H9 (cell line): ENCODE measurements around the gene MCOLN3. TPM values are rescaled to one million over a fixed set of nuclear protein-coding genes. Genes with fewer than 3 reads are reported as not detected.

Experiments used
- DNase-seq: peaks from one replicate; pipeline ENCODE4 v3.0.0-alpha.2; 2017
- H2AFZ ChIP-seq: one replicate; pipeline ENCODE4 v1.6.1; 2013; ENCODE audit warnings: mild to moderate bottlenecking, low read length, control low read depth, moderate library complexity
- H2AK5ac ChIP-seq: 2 replicates; pipeline ENCODE4 v1.6.1; 2013; ENCODE audit warnings: low read length, control low read depth, mixed read lengths; ENCODE audit not compliant: insufficient read length
- H2BK120ac ChIP-seq: one replicate; pipeline ENCODE4 v1.6.1; 2013; ENCODE audit warnings: low read depth, mild to moderate bottlenecking, low read length, control low read depth, inconsistent platforms; ENCODE audit not compliant: poor library complexity, severe bottlenecking
- H2BK12ac ChIP-seq: 2 replicates; pipeline ENCODE4 v1.6.1; 2013; ENCODE audit warnings: low read length, control low read depth, mixed read lengths, low read depth; ENCODE audit not compliant: insufficient read length
- H2BK15ac ChIP-seq: 2 replicates; pipeline ENCODE4 v1.6.1; 2013; ENCODE audit warnings: low read depth, low read length, control low read depth
- H2BK20ac ChIP-seq: one replicate; pipeline ENCODE4 v1.6.1; 2013; ENCODE audit warnings: low read depth, mild to moderate bottlenecking, low read length, control low read depth, inconsistent platforms; ENCODE audit not compliant: poor library complexity, severe bottlenecking
- H2BK5ac ChIP-seq: 2 replicates; pipeline ENCODE4 v1.6.1; 2013; ENCODE audit warnings: low read length, control low read depth, mixed read lengths; ENCODE audit not compliant: insufficient read length
- H3K14ac ChIP-seq: 2 replicates; pipeline ENCODE4 v1.6.1; 2013; ENCODE audit warnings: low read length, control low read depth; ENCODE audit not compliant: insufficient read depth
- H3K18ac ChIP-seq: 2 replicates; pipeline ENCODE4 v1.6.1; 2013; ENCODE audit warnings: low read depth, mild to moderate bottlenecking, mixed read lengths, low read length, control low read depth; ENCODE audit not compliant: insufficient read length
- H3K23ac ChIP-seq: 2 replicates; pipeline ENCODE4 v1.6.1; 2013; ENCODE audit warnings: low read length, control low read depth, mixed read lengths, low read depth; ENCODE audit not compliant: insufficient read length
- H3K23me2 ChIP-seq: 2 replicates; pipeline ENCODE4 v1.6.1; 2013; ENCODE audit warnings: low read depth, mild to moderate bottlenecking, mixed read lengths, low read length, control low read depth; ENCODE audit not compliant: insufficient read length, poor library complexity, severe bottlenecking
- H3K27ac ChIP-seq: 2 replicates; pipeline ENCODE4 v1.5.1; 2013; ENCODE audit warnings: low read length, control low read depth, mixed read lengths, low read depth; ENCODE audit not compliant: insufficient read length
- H3K27me3 ChIP-seq: 2 replicates; pipeline ENCODE4 v1.6.1; 2013; ENCODE audit warnings: low read length, control low read depth, inconsistent platforms; ENCODE audit not compliant: insufficient read depth
- H3K4ac ChIP-seq: 2 replicates; pipeline ENCODE4 v1.6.1; 2013; ENCODE audit warnings: low read depth, mild to moderate bottlenecking, control low read depth, inconsistent platforms, low read length, moderate library complexity
- H3K4me1 ChIP-seq: 2 replicates; pipeline ENCODE4 v1.6.1; 2013; ENCODE audit warnings: low read length, control low read depth, inconsistent platforms; ENCODE audit not compliant: insufficient read depth
- H3K4me2 ChIP-seq: 2 replicates; pipeline ENCODE4 v1.6.1; 2013; ENCODE audit warnings: low read length, control low read depth, mixed read lengths; ENCODE audit not compliant: insufficient read length, insufficient read depth
- H3K56ac ChIP-seq: 2 replicates; pipeline ENCODE4 v1.6.1; 2013; ENCODE audit warnings: low read depth, mild to moderate bottlenecking, mixed read lengths, low read length, control low read depth; ENCODE audit not compliant: insufficient read length
- H3K79me1 ChIP-seq: 2 replicates; pipeline ENCODE4 v1.6.1; 2013; ENCODE audit warnings: low read depth, mild to moderate bottlenecking, moderate library complexity, low read length, control low read depth, inconsistent platforms; ENCODE audit not compliant: insufficient read depth, poor library complexity, severe bottlenecking
- H3K79me2 ChIP-seq: 2 replicates; pipeline ENCODE4 v1.6.1; 2013; ENCODE audit warnings: low read length, control low read depth, inconsistent platforms; ENCODE audit not compliant: insufficient read depth
- H3K9ac ChIP-seq: 2 replicates; pipeline ENCODE4 v1.6.1; 2013; ENCODE audit warnings: low read length, control low read depth, mixed read lengths; ENCODE audit not compliant: insufficient read length; ENCODE audit errors: extremely low read depth
- H3K9me3 ChIP-seq: one replicate; pipeline ENCODE4 v1.6.1; 2013; ENCODE audit warnings: low read depth, low read length, inconsistent platforms; ENCODE audit not compliant: control insufficient read depth
- H3T11ph ChIP-seq: one replicate; pipeline ENCODE4 v1.6.1; 2013; ENCODE audit warnings: mild to moderate bottlenecking, low read length, control low read depth, inconsistent platforms
- H4K20me1 ChIP-seq: one replicate; pipeline ENCODE4 v1.6.1; 2013; ENCODE audit not compliant: control insufficient read depth, insufficient read length, insufficient read depth
- H4K5ac ChIP-seq: 2 replicates; pipeline ENCODE4 v1.6.1; 2013; ENCODE audit warnings: low read depth, mild to moderate bottlenecking, mixed read lengths, low read length, control low read depth; ENCODE audit not compliant: insufficient read length
- H4K8ac ChIP-seq: replicated peaks from 2 replicates; pipeline ENCODE4 v1.6.1; 2013; ENCODE audit warnings: low read length, control low read depth, mixed read lengths, low read depth; ENCODE audit not compliant: insufficient read length
- H4K91ac ChIP-seq: 2 replicates; pipeline ENCODE4 v1.6.1; 2013; ENCODE audit warnings: low read depth, mild to moderate bottlenecking, moderate library complexity, mixed read lengths, low read length, control low read depth; ENCODE audit not compliant: insufficient read length
- H3K27ac Mint-ChIP-seq, 3 experiments: 2 replicates in 2 of 3; 3 replicates in 1 of 3; pipeline ENCODE4 v1.8.0; 2020 to 2021; ENCODE audit warnings: mixed read lengths in 3 of 3, mild to moderate bottlenecking in 1 of 3, moderate library complexity in 1 of 3
- H3K27me3 Mint-ChIP-seq: 2 replicates; pipeline ENCODE4 v1.8.0; 2021; ENCODE audit warnings: low read depth, mild to moderate bottlenecking, moderate library complexity, mixed read lengths
- H3K36me3 Mint-ChIP-seq, 3 experiments: 2 replicates in 2 of 3; 3 replicates in 1 of 3; pipeline ENCODE4 v1.8.0; 2020 to 2021; ENCODE audit warnings: low read depth in 3 of 3, mixed read lengths in 3 of 3; ENCODE audit not compliant: insufficient read depth in 1 of 3
- H3K4me1 Mint-ChIP-seq, 2 experiments: 2 replicates each; pipeline ENCODE4 v1.8.0; 2020; ENCODE audit warnings: mixed read lengths in 2 of 2
- H3K4me3 Mint-ChIP-seq, 2 experiments: 2 replicates in 1 of 2; 3 replicates in 1 of 2; pipeline ENCODE4 v1.8.0; 2020 to 2021; ENCODE audit warnings: mild to moderate bottlenecking in 2 of 2, mixed read lengths in 2 of 2, moderate library complexity in 1 of 2
- H3K9me3 Mint-ChIP-seq, 2 experiments: 2 replicates in 1 of 2; 3 replicates in 1 of 2; pipeline ENCODE4 v1.8.0; 2020; ENCODE audit warnings: mild to moderate bottlenecking in 2 of 2, mixed read lengths in 2 of 2, moderate library complexity in 1 of 2
- CTCF ChIP-seq: fragments of 200-600 bp; sonication (generic); conservative IDR thresholded peaks from 3 replicates; pipeline ENCODE4 v1.8.0; 2021; ENCODE audit warnings: antibody characterized with exemption, mild to moderate bottlenecking
- WGBS: extraction: QIAGEN DNeasy Blood & Tissue Kit; methylation state at CpG from one replicate; pipeline ENCODE4 v1.1.7; 2013; ENCODE audit warnings: missing lambda C conversion rate, low lambda C conversion rate, mixed read lengths; ENCODE audit not compliant: insufficient read length; ENCODE audit errors: extremely low coverage; 5-methylcytosine and 5-hydroxymethylcytosine counted together
- total RNA-seq: library from RNA; stranded (reverse); gene quantifications from 2 replicates; pipeline ENCODE4 v1.2.1, GENCODE V29; 2021

The MCOLN3 gene
- total RNA-seq, 1 experiment from 2014 or later, result 10.8 TPM

DNA sequence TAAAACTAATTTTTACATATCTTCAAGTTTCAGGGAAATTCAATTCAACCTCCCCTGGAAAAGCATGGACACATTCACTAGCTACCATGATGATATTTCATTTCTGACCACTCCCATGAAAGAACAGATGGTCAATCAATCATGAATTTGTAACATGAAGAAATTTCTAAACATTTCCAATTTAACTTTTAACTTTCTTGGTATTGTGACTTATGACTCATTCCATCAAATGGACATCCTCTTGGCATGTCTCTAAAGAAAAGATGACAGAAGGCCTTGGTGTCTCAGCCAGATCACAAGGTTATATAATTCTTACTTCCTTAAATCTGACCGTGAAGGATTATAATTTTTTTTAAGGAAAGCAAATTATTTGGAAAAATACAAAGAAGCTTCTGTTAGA, 10.5 kb upstream of the MCOLN3 start:
- WGBS, result no CpG with 5 or more reads among the region's 1 CpG
- Mint-ChIP-seq H3K4me3 (no peak overlapping the region), H3K9me3 (no peaks in the 10 kb centered on the region), H3K4me1 (peaks cover 24% of the 10 kb centered on the region in 2 experiments), H3K27me3 (peaks cover 15% of the 10 kb centered on the region), H3K36me3 (no peaks in the 10 kb centered on the region), H3K27ac (no peak overlapping the region)
- H3K79me2 ChIP-seq, result no peaks in the 10 kb centered on the region
- H4K8ac ChIP-seq, result no peak overlapping the region
- no peak overlapping the region for H2BK120ac ChIP-seq
- H3K4ac ChIP-seq, result no peak overlapping the region
- H2AFZ ChIP-seq, result no peak overlapping the region
- H3K27ac ChIP-seq, result no peak overlapping the region
- no peak overlapping the region for H2AK5ac ChIP-seq
- H2BK20ac ChIP-seq, result no peak overlapping the region
- H4K91ac ChIP-seq, result no peak overlapping the region
- no peak overlapping the region for H2BK15ac ChIP-seq
- H3K9me3 ChIP-seq, result no peaks in the 10 kb centered on the region
- no peak overlapping the region for H2BK12ac ChIP-seq
- H3K4me2 ChIP-seq, result no peak overlapping the region
- H2BK5ac ChIP-seq, result no peak overlapping the region
- H3K18ac ChIP-seq, result no peak overlapping the region
- peaks cover 8% of the 10 kb centered on the region for H3K23me2 ChIP-seq
- H4K20me1 ChIP-seq, result no peaks in the 10 kb centered on the region
- no peaks in the 10 kb centered on the region for H3K27me3 ChIP-seq
- H3K9ac ChIP-seq, result no peak overlapping the region
- H3K79me1 ChIP-seq, result no peaks in the 10 kb centered on the region
- TF ChIP-seq CTCF, result no peak
- no peak overlapping the region for H3K14ac ChIP-seq
- H4K5ac ChIP-seq, result no peak overlapping the region
- no peak overlapping the region for H3K23ac ChIP-seq
- no peak overlapping the region for H3T11ph ChIP-seq
- H3K56ac ChIP-seq, result no peak overlapping the region
- DNase-seq, result no peak
- H3K4me1 ChIP-seq, result no peaks in the 10 kb centered on the region
